Fibroblast of mammary gland (primary cell): Measurements from ENCODE around the gene CLMP.
A peak's percentile ranks its signal among the peaks of the same experiment; 100 is the strongest.
"Not testable (repeated sequence)": the region's sequence is repeated elsewhere in the genome, so short reads cannot be mapped to it uniquely, and the experiment has no call there.

ENCODE experiments used
- DNase-seq: peaks from one replicate; pipeline ENCODE4 v3.0.0-alpha.2; 2010; ENCODE audit warnings: low read depth
- H3K4me3 ChIP-seq: 2 replicates; pipeline ENCODE4 v1.5.1; 2011; ENCODE audit warnings: low read depth, mild to moderate bottlenecking, low read length, moderate library complexity; ENCODE audit not compliant: control insufficient read depth
- TF ChIP-seq, protein P1 (sequence below): conservative IDR thresholded peaks from 2 replicates; pipeline ENCODE4 v1.5.1; 2011; ENCODE audit warnings: low read depth, low read length, inconsistent platforms; ENCODE audit not compliant: control insufficient read depth, insufficient read depth

The CLMP gene

DNA sequence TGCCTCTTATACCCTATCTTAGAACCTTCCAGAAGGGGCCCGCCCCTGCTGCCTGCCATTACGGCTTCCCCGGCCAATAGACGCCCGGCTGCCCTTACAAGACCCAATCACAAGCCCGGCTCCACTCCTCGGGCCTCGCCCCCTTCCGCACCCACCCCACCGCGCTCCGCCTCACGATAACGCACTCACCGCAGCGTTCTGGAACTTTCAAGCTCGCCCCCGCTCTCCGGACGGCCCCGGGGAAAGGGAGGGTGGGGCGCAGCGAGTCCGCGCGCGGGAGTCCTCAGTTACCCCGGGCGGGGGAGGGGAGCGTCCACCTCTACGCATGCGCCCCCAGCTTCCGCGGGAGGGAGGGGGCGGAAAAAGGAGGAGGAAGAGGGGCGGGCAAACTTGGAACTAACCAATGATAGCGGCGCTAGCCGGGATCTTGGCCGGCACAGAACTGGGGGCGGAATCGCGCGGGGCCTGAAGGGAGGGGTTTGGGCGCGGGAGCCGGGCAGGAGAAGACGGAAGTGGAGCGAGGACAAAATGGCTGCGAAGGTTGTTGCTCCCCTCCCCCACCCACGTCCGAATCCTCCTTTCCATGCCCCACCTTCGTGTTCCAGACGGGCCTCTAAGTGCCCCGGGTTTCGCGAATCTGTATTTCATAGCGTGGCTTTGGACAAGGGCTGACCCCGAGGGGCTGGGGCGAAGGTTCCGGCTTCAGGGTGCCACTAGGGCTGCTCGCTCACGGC lies 132.7 kb downstream of the CLMP start:
- H3K4me3 ChIP-seq: peak overlapping the region; percentile 100
- DNase-seq: peak; percentile 99
- TF ChIP-seq, protein P1, sequence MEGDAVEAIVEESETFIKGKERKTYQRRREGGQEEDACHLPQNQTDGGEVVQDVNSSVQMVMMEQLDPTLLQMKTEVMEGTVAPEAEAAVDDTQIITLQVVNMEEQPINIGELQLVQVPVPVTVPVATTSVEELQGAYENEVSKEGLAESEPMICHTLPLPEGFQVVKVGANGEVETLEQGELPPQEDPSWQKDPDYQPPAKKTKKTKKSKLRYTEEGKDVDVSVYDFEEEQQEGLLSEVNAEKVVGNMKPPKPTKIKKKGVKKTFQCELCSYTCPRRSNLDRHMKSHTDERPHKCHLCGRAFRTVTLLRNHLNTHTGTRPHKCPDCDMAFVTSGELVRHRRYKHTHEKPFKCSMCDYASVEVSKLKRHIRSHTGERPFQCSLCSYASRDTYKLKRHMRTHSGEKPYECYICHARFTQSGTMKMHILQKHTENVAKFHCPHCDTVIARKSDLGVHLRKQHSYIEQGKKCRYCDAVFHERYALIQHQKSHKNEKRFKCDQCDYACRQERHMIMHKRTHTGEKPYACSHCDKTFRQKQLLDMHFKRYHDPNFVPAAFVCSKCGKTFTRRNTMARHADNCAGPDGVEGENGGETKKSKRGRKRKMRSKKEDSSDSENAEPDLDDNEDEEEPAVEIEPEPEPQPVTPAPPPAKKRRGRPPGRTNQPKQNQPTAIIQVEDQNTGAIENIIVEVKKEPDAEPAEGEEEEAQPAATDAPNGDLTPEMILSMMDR: no peak

DNA sequence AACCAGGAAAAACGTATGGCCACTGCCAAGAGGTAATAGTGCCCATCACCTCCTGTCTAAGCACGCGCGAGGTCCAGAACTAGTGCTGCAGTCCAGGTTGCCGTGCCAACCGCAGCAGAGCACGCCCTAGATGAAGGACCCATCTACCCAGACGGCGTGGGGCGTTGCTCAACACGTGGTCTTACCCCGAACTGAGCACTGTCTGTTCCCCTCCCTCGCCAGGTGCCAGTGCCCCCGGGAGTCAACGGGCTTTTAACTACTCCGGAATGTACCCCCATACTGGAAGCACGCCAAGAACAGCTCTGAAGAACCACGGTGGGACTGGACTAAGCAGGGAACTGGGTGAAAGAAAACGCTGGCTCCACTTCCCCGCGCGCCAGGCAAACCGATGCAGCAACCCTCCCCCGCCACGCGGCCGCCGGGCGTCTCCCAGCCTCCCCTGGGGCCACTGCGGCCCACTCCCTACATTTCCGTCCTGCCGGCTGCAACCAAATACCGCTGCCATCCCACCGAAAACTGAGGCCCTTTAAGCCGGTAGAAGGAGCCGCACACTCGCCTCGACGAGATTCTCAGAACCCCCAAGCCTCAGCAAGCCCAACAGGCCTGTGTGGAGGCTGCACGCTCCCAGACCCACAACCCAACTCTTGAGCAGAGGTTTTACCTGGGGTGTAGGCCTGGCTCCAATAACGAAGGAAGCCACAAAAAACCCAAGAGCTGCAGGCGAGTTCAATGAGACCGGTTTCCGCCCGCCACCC lies 133.5 kb downstream of the CLMP start, which contains the start of gene HSPA8:
HSPA8 (minus strand) TSS at position 734 of the 755 bp plus-strand sequence. CDS start 812 bp downstream, outside the sequence.
- peak within 1 kb of the TSS; percentile 100 for H3K4me3 ChIP-seq
- DNase-seq: peak; percentile 58
- TF ChIP-seq, protein P1: no peak

DNA sequence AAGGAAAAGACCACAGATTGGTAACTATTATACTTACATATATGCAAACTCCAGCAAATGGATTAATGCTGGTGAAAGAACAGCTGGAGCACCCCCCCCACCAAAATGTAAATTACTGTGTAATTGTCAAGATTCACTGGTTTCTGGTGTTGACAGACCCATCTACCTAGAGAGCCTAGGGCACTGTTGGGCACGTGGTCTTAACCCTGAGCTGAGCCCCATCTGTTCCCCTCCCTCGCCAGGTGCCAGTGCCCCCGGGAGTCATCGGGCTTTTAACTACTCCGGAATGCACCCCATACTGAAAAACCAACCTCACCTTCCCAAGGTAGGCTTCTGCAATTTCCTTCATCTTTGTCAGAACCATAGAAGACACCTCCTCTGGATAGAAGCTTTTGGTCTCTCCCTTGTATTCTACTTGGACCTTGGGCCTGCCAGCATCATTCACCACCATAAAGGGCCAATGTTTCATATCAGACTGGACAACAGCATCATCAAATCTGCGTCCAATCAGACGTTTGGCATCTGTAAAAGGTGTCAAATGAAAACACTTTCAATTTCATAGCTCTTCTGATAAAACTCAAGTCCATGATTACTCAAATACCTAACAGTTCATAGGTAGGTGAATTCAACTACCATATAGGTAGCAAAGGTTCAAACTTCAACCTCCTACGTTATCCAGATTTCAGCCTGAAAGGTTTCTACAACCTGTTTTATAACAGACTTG lies 134.6 kb downstream of the CLMP start:
- TF ChIP-seq, protein P1: no peak
- DNase-seq: no peak
- H3K4me3 ChIP-seq: peak overlapping the region; percentile 100

DNA sequence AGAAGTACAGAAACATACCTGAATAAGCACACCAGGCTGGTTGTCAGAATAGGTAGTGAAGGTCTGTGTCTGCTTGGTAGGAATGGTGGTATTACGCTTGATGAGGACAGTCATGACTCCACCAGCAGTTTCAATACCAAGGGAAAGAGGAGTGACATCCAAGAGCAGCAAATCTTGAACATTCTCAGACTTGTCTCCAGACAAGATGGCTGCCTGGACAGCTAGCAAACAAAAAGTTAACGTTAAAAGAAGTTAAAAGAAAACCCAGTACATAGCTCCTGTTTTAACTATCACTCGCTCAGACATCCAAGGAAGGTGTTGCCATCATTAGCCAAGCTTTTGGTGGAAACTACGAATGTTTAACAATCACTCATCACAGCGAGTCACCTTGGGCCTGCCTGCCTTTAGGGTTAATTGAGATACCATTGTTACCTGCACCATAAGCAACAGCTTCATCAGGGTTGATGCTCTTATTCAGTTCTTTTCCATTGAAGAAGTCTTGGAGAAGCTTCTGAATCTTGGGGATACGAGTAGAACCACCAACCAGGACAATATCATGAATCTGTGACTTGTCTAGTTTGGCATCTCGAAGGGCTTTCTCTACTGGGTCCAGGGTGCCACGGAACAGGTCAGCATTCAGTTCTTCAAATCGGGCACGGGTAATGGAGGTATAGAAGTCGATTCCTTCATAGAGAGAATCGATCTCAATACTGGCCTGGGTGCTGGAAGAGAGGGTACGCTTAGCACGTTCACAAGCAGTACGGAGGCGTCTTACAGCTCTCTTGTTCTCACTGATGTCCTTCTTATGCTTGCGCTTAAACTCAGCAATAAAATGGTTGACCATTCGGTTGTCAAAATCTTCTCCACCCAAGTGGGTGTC lies 135.8 kb downstream of the CLMP start:
- H3K4me3 ChIP-seq: peak overlapping the region; percentile 100
- not testable (repeated sequence) for DNase-seq

DNA sequence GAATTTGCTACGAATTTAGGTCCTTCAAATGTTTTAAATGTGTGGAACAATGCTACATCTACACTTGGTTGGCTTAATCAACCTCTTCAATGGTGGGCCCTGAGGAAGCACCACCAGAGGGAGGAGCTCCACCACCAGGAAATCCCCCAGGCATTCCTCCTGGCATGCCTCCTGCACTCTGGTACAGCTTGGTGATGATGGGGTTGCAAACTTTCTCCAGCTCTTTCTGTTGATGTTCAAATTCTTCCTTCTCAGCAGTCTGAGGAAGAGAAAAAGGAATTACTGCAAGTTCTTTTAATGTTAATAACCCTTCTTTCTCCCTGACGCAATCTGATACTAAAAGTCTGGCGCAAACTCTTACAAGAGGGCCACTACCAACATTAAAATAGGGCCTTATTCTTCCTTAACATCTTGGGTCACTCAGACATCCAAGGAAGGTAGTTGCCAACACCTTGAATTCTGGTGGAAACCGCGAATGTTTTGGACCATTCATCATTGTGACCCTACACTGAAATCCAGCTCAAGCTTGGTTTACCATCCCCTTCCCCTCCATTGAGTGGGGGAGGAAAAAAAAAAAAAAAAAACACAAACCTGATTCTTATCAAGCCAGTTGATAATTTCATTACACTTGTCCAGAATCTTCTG lies 137.3 kb downstream of the CLMP start:
- H3K4me3 ChIP-seq: no peak overlapping the region
- TF ChIP-seq, protein P1: no peak
- no peak for DNase-seq

DNA sequence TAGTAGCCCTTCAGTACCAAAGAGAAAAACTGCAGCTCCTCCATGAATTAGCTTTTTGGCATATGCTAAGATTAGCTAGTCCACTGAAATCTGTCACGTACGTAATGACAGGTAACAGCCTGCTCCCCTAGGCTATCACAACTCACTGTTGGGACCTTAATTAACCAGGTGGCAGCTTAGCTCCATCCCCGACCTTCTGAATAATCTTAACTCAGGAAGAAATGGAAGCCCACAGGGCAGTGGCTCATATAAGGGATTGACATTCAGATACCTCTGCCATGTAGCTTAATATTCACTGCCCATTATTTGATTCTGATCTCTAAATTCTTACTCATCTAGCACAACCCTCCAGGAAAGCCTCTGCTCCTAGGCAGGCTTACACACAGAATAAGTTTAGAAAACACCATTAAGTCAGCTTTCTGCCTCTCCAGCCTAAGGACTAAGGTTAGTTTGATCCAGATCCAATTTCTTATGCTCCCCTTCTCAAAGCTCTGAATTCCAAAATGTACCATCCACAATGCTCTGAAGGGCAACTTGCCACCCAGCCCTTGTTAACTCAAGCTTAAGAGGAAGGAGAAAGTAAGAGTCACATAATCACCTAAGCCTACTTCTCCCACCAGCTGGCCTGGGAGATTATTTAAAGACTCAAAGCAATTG lies 138.1 kb downstream of the CLMP start:
- no peak for DNase-seq
- H3K4me3 ChIP-seq: no peak overlapping the region
- TF ChIP-seq, protein P1: no peak
